Fibroblast of pulmonary artery (primary cell): ENCODE results near the gene TSKU.

Source experiments
- DNase-seq: peaks from one replicate; pipeline ENCODE4 v3.0.0-alpha.2; 2010; ENCODE audit warnings: low read depth
- H3K4me3 ChIP-seq: replicated peaks from 2 replicates; pipeline ENCODE4 v1.5.1; 2011; ENCODE audit warnings: low read depth, mild to moderate bottlenecking, control low read depth, low read length, moderate library complexity
- TF ChIP-seq, protein P1 (sequence below): IDR thresholded peaks from 2 replicates; pipeline ENCODE4 v1.5.1; 2011; ENCODE audit warnings: mild to moderate bottlenecking, control low read depth, low read length, inconsistent platforms; ENCODE audit errors: missing control alignments

The TSKU gene

DNA sequence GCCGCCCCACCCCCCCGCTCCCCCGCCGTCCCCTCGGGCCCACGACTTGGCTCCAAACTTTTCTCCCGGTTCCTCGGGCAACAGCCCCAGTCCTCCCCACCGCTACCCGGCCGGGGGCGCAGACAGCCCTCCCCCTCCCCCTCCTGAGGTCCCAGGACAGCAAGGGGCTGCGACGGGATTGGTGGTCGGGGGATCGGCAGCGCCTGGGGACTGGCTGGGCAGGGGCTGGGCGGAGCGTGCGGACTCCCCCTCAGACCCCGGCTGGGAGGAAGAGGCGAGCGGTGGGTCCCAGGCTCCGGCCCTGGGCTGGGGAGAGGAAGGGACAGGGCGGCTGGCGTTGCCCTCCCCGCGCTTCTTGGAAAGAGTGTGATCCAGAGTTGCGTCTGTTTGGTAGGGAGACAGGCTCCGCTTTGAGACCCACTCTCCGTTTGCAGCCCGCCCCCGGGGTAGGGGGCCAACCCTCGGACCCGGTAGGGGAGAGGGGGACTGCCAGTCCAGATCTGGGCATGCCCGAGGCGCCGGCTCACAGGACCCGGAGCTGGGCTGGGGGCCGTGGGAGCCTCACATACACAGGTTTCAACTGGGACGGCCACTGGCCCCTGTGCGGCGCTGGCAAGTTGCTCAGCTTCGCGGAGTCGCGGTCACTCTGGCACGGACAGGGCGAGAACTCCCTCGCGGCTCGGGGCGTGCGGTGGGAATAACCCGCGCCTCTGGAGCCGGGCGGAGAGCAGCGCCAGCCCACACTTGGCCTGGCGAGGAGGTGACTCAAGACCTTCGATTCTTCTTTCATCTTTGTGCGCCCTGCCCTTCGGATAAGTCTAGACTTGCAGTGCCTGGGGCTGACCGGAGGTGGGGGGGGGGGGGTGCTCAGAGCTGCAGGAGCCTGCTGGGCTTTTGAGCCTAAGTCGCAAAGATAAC, 999 bp downstream of the TSKU start:
- peak overlapping the region; percentile 82 for H3K4me3 ChIP-seq
- TF ChIP-seq, protein P1, sequence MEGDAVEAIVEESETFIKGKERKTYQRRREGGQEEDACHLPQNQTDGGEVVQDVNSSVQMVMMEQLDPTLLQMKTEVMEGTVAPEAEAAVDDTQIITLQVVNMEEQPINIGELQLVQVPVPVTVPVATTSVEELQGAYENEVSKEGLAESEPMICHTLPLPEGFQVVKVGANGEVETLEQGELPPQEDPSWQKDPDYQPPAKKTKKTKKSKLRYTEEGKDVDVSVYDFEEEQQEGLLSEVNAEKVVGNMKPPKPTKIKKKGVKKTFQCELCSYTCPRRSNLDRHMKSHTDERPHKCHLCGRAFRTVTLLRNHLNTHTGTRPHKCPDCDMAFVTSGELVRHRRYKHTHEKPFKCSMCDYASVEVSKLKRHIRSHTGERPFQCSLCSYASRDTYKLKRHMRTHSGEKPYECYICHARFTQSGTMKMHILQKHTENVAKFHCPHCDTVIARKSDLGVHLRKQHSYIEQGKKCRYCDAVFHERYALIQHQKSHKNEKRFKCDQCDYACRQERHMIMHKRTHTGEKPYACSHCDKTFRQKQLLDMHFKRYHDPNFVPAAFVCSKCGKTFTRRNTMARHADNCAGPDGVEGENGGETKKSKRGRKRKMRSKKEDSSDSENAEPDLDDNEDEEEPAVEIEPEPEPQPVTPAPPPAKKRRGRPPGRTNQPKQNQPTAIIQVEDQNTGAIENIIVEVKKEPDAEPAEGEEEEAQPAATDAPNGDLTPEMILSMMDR = no peak
- peak; percentile 61 for DNase-seq

DNA sequence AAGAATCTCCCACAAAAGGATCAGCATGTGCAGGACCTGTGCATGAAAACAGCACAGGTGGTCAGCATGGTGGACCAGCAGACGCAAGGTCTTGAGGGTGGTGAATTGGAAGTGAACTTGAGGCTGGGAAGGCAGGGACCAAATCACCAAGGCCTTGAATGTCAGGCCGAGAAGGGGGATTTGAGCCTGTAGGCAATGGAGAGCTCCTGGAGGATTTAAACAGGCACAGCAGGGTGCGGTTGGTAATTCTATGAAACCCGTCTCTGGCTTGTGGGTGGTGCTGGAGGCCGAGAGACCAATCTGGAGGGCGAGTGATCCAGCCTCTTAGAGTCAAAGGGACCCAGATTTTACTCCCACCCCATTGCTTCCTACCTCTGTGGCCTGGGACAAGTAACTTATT, 2.4 kb downstream of the TSKU start:
- H3K4me3 ChIP-seq = no peak overlapping the region
- DNase-seq = no peak
- TF ChIP-seq, protein P1 = no peak

- TF ChIP-seq, protein P1 = no peak
- DNase-seq = no peak
- H3K4me3 ChIP-seq = no peak overlapping the region
Measured at GRCh38 chr11:76786016-76786415, 2.9 kb downstream of the TSKU start.

DNA sequence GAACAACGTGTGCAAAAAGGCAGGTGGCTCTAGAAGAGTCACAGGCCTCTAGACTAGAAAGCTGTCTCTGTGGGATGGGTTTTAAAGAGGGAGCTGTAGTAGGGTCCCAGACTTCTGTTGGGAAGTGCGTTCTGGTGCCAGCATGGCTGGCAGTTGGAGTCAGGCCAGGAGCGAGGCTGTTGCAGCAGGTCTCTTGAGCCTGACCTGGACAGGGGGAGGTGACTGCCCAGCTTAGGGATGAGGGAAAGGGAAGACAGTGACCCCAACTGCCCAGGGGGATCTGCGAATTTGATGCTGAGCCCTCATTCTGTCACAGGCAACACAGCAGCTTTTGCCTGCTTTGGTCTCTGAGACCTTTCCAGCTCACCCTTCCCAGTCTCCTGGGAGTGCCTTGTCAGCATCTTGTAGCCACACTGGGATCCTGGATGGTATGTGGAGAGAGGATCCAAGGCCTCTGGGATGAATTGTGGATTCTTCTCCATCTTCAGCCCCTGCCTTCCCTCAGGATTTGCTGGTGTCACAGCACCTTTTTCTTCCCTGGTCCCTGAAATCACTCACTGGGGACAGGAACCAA, 3.4 kb downstream of the TSKU start:
- no peak for DNase-seq
- no peak overlapping the region for H3K4me3 ChIP-seq
- TF ChIP-seq, protein P1 = no peak

- TF ChIP-seq, protein P1 = no peak
- H3K4me3 ChIP-seq = no peak overlapping the region
- no peak for DNase-seq
Measured at GRCh38 chr11:76787271-76787670, 4.1 kb downstream of the TSKU start.

GRCh38 chr11:76787911-76788596, 4.9 kb downstream of the TSKU start:
- DNase-seq = peak; percentile 56
- TF ChIP-seq, protein P1 = no peak
- no peak overlapping the region for H3K4me3 ChIP-seq
